ENCODE results near the gene TNFRSF13B. TPM values are rescaled to one million over a fixed set of nuclear protein-coding genes. Genes with fewer than 3 reads are reported as not detected.
A peak's percentile ranks its signal among the peaks of the same experiment; 100 is the strongest.
"Not testable (repeated sequence)": the region's sequence is repeated elsewhere in the genome, so short reads cannot be mapped to it uniquely, and the experiment has no call there.

TNFRSF13B gene
- polyA plus RNA-seq, 4 donors: 0.13 to 3.0 (median 2.0) TPM; not detected in 1

GRCh38 chr17:16926061-16926511, 45.8 kb downstream of the TNFRSF13B start:
- Histone ChIP-seq H3K4me1 (ENCODE audit: control insufficient read depth in 3 of 3, insufficient read depth in 2 of 3, low read depth in 1 of 3, low read length in 2 of 3) (no peaks in the 10 kb centered on the region), H3K9me3 (ENCODE audit: control insufficient read depth in 2 of 2, insufficient read depth in 1 of 2, low read depth in 1 of 2, low read length in 1 of 2) (no peaks in the 10 kb centered on the region), H3K27ac (ENCODE audit: low read depth in 1 of 3, low read length in 2 of 3) (no peak overlapping the region), H3K4me3 (ENCODE audit: low read depth in 1 of 3, low read length in 3 of 3) (no peak overlapping the region), H3K36me3 (ENCODE audit: control insufficient read depth in 3 of 3, insufficient read depth in 2 of 3, low read depth in 1 of 3, low read length in 3 of 3) (no peaks in the 10 kb centered on the region), H3K27me3 (ENCODE audit: control insufficient read depth in 3 of 3, insufficient read depth in 3 of 3, low read length in 3 of 3) (no peaks in the 10 kb centered on the region)
- WGBS, 3 donors: 93 to 96% (median 94%) methylated on average over 7 of the region's 7 CpGs
- FAIRE-seq (no peak), DNase-seq (no peak)

DNA sequence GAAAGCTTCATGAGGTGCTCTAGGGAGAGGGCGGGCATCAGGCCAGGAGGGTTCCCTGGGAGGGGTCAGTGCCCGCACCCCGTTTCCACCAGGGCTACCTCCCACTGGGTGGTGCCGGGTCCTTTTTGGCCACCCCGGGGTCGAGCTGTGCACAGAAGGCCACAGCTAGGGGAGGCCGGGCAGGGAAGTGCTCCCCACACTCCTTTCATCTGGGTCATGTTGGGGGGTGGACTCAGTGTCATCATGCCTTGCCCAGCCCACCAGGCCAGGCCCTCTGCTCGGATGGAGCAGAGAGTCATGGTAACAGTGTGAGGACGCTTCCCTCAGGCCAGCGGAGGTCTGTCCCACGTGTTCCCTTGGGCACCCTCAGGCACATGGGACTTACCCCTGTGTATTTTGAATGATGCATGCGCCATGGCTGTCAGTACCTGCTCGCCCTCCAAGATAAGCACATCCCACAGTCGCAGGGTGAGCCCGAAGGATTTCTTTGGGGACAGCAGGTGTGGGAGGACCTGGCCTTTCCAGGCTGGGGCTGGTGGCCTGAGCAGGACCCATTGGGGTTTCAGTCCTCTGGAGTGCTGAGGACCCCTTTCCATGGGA, 46.4 kb downstream of the TNFRSF13B start:
- WGBS, 3 donors: 89 to 95% (median 93%) methylated on average over 15 of the region's 15 CpGs
- no peaks in the 10 kb centered on the region for H3K4me1 ChIP-seq (ENCODE audit: control insufficient read depth in 3 of 3, insufficient read depth in 2 of 3, low read depth in 1 of 3, low read length in 2 of 3)
- no peaks in the 10 kb centered on the region for H3K27me3 ChIP-seq (ENCODE audit: control insufficient read depth in 3 of 3, insufficient read depth in 3 of 3, low read length in 3 of 3)
- no peak overlapping the region for H3K27ac ChIP-seq (ENCODE audit: low read depth in 1 of 3, low read length in 2 of 3)
- no peaks in the 10 kb centered on the region for H3K9me3 ChIP-seq (ENCODE audit: control insufficient read depth in 2 of 2, insufficient read depth in 1 of 2, low read depth in 1 of 2, low read length in 1 of 2)
- no peak overlapping the region for H3K4me3 ChIP-seq (ENCODE audit: low read depth in 1 of 3, low read length in 3 of 3)
- FAIRE-seq (no peak), DNase-seq (no peak)
- no peaks in the 10 kb centered on the region for H3K36me3 ChIP-seq (ENCODE audit: control insufficient read depth in 3 of 3, insufficient read depth in 2 of 3, low read depth in 1 of 3, low read length in 3 of 3)

GRCh38 chr17:16924696-16925440, 47.0 kb downstream of the TNFRSF13B start:
- FAIRE-seq: no peak
- no peaks in the 10 kb centered on the region for H3K27me3 ChIP-seq (ENCODE audit: control insufficient read depth in 3 of 3, insufficient read depth in 3 of 3, low read length in 3 of 3)
- DNase-seq: no peak
- WGBS, 3 donors: 93 to 96% (median 95%) methylated on average over 9 to 10 of the region's 10 CpGs
- H3K36me3 ChIP-seq (ENCODE audit: control insufficient read depth in 3 of 3, insufficient read depth in 2 of 3, low read depth in 1 of 3, low read length in 3 of 3): no peaks in the 10 kb centered on the region
- no peak overlapping the region for H3K4me3 ChIP-seq (ENCODE audit: low read depth in 1 of 3, low read length in 3 of 3)
- no peaks in the 10 kb centered on the region for H3K9me3 ChIP-seq (ENCODE audit: control insufficient read depth in 2 of 2, insufficient read depth in 1 of 2, low read depth in 1 of 2, low read length in 1 of 2)
- H3K27ac ChIP-seq (ENCODE audit: low read depth in 1 of 3, low read length in 2 of 3): no peak overlapping the region
- no peaks in the 10 kb centered on the region for H3K4me1 ChIP-seq (ENCODE audit: control insufficient read depth in 3 of 3, insufficient read depth in 2 of 3, low read depth in 1 of 3, low read length in 2 of 3)

- no peaks in the 10 kb centered on the region for H3K27me3 ChIP-seq (ENCODE audit: control insufficient read depth in 3 of 3, insufficient read depth in 3 of 3, low read length in 3 of 3)
- H3K27ac ChIP-seq (ENCODE audit: low read depth in 1 of 3, low read length in 2 of 3): no peak overlapping the region
- FAIRE-seq: no peak
- H3K4me3 ChIP-seq (ENCODE audit: low read depth in 1 of 3, low read length in 3 of 3): no peak overlapping the region
- H3K36me3 ChIP-seq (ENCODE audit: control insufficient read depth in 3 of 3, insufficient read depth in 2 of 3, low read depth in 1 of 3, low read length in 3 of 3): no peaks in the 10 kb centered on the region
- no peak for DNase-seq
- WGBS, 3 donors: 86 to 89% (median 87%) methylated on average over 15 of the region's 15 CpGs
- H3K9me3 ChIP-seq (ENCODE audit: control insufficient read depth in 2 of 2, insufficient read depth in 1 of 2, low read depth in 1 of 2, low read length in 1 of 2): no peaks in the 10 kb centered on the region
- no peaks in the 10 kb centered on the region for H3K4me1 ChIP-seq (ENCODE audit: control insufficient read depth in 3 of 3, insufficient read depth in 2 of 3, low read depth in 1 of 3, low read length in 2 of 3)
Measured at GRCh38 chr17:16923904-16924695, 47.8 kb downstream of the TNFRSF13B start.

DNA sequence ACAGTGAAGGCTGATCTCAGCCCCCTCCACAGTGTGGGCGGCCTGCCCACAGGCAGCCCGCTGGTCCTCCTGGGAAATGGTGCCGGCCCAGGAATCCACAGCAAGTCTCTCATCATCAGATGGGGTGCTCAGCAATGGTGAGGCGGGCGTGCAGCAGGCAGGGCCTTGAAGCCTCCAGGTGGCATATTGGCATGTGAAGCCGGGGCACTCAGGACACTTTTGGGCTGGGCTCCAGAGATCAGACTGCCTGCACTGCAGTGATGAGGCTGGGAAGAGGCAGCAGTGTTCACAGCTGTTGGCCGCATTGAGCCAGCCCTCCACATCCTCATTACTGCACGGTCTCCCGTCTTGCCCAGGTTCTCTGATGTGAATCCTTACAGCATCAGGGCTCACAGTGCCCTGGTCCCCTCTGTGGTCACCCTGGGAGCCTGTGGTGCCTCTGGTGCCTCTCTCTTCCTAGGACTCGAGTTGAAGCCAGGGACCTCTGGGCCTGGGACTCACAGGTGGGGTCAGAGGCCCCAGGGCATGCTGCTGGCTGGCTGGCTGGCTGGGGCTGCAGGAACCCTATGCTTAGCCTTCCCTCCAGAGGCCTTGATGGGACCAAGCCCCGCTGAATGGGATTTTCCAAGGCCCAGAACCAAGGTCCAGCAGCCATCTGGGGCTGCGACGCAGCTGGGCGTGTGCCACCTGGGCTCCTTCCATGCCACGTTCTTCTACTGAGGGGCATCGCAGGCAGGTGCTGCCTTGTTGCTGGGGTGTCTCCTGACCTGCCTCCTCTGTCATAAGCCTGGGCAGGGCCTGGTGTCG, 48.6 kb downstream of the TNFRSF13B start:
- FAIRE-seq: no peak
- no peaks in the 10 kb centered on the region for H3K9me3 ChIP-seq (ENCODE audit: control insufficient read depth in 2 of 2, insufficient read depth in 1 of 2, low read depth in 1 of 2, low read length in 1 of 2)
- DNase-seq: no peak
- H3K4me3 ChIP-seq (ENCODE audit: low read depth in 1 of 3, low read length in 3 of 3): no peak overlapping the region
- H3K27me3 ChIP-seq (ENCODE audit: control insufficient read depth in 3 of 3, insufficient read depth in 3 of 3, low read length in 3 of 3): no peaks in the 10 kb centered on the region
- H3K27ac ChIP-seq (ENCODE audit: low read depth in 1 of 3, low read length in 2 of 3): no peak overlapping the region
- whole genome bisulfite sequencing, 3 donors: 85 to 91% (median 86%) methylated on average over 17 of the region's 17 CpGs
- H3K4me1 ChIP-seq (ENCODE audit: control insufficient read depth in 3 of 3, insufficient read depth in 2 of 3, low read depth in 1 of 3, low read length in 2 of 3): no peaks in the 10 kb centered on the region
- no peaks in the 10 kb centered on the region for H3K36me3 ChIP-seq (ENCODE audit: control insufficient read depth in 3 of 3, insufficient read depth in 2 of 3, low read depth in 1 of 3, low read length in 3 of 3)

- Histone ChIP-seq H3K27ac (ENCODE audit: low read depth in 1 of 3, low read length in 2 of 3) (no peak overlapping the region), H3K4me3 (ENCODE audit: low read depth in 1 of 3, low read length in 3 of 3) (no peak overlapping the region), H3K4me1 (ENCODE audit: control insufficient read depth in 3 of 3, insufficient read depth in 2 of 3, low read depth in 1 of 3, low read length in 2 of 3) (no peaks in the 10 kb centered on the region), H3K27me3 (ENCODE audit: control insufficient read depth in 3 of 3, insufficient read depth in 3 of 3, low read length in 3 of 3) (no peaks in the 10 kb centered on the region), H3K9me3 (ENCODE audit: control insufficient read depth in 2 of 2, insufficient read depth in 1 of 2, low read depth in 1 of 2, low read length in 1 of 2) (no peaks in the 10 kb centered on the region), H3K36me3 (ENCODE audit: control insufficient read depth in 3 of 3, insufficient read depth in 2 of 3, low read depth in 1 of 3, low read length in 3 of 3) (no peaks in the 10 kb centered on the region)
- FAIRE-seq (no peak), DNase-seq (peak in 1 of 2 donors; percentile 8)
- WGBS, 3 donors: 76 to 81% (median 76%) methylated on average over 4 of the region's 4 CpGs
Measured at GRCh38 chr17:16922386-16923096, 49.4 kb downstream of the TNFRSF13B start.

DNA sequence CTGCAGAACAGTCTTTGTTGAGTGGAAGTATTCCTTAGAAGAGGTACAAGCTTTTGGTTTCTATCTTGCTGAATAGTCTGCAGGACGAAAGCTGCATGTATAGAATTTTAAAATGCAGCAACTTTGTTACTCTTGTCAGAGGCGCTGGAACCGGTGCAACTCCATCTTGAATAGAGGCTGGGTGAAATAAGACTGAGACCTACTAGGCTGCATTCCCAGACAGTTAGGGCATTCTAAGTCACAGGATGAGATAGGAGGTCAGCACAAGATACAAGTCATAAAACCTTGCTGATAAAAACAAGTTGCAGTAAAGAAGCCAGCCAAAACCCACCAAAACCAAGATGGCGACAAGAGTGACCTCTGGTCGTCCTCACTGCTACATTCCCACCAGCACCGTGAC, 50.5 kb downstream of the TNFRSF13B start:
- not testable (repeated sequence) for FAIRE-seq; H3K4me3 ChIP-seq (ENCODE audit: low read depth in 1 of 3, low read length in 3 of 3); H3K36me3 ChIP-seq (ENCODE audit: control insufficient read depth in 3 of 3, insufficient read depth in 2 of 3, low read depth in 1 of 3, low read length in 3 of 3); DNase-seq; H3K4me1 ChIP-seq (ENCODE audit: control insufficient read depth in 3 of 3, insufficient read depth in 2 of 3, low read depth in 1 of 3, low read length in 2 of 3); H3K9me3 ChIP-seq (ENCODE audit: control insufficient read depth in 2 of 2, insufficient read depth in 1 of 2, low read depth in 1 of 2, low read length in 1 of 2); H3K27ac ChIP-seq (ENCODE audit: low read depth in 1 of 3, low read length in 2 of 3); H3K27me3 ChIP-seq (ENCODE audit: control insufficient read depth in 3 of 3, insufficient read depth in 3 of 3, low read length in 3 of 3)
- 83 to 91% (median 87%) methylated on average over 6 of the region's 6 CpGs for WGBS, 3 donors
